Stomach (tissue), 9 donors: ENCODE measurements around the gene COL23A1. TPM values are rescaled to one million over a fixed set of nuclear protein-coding genes. Genes with fewer than 3 reads are reported as not detected.

ENCODE experiments used
- DNase-seq, 2 donors: peaks; one replicate each; pipeline versions ENCODE4 v3.0.0 to v3.0.0-alpha.2; 2013 to 2019
- H3K27ac ChIP-seq, 5 donors: fragments of 200-600 bp in 4 of 5; sonication (generic) in 4 of 5; one replicate each; pipeline ENCODE4 v1.5.1; 2013 to 2019; ENCODE audit warnings: mild to moderate bottlenecking in 1 of 5, moderate library complexity in 1 of 5
- H3K27me3 ChIP-seq, 3 donors: fragments of 200-600 bp; sonication (generic); one replicate each; pipeline ENCODE4 v1.5.1; 2017 to 2019; ENCODE audit warnings: mixed run types in 1 of 3
- H3K36me3 ChIP-seq, 4 donors: fragments of 200-600 bp; sonication (generic); 1 replicate in 3 of 4; 2 replicates in 1 of 4; pipeline ENCODE4 v1.5.1; 2016 to 2019
- H3K4me1 ChIP-seq, 4 donors: fragments of 200-600 bp; sonication (generic); one replicate each; pipeline ENCODE4 v1.5.1; 2016 to 2019
- H3K4me3 ChIP-seq, 4 donors: fragments of 200-600 bp; sonication (generic) in 3 of 4; one replicate each; pipeline ENCODE4 v1.5.1; 2016 to 2019; ENCODE audit warnings: mild to moderate bottlenecking in 1 of 4
- H3K9me3 ChIP-seq, 4 donors: fragments of 200-600 bp; sonication (generic); one replicate each; pipeline ENCODE4 v1.5.1; 2016 to 2019
- EP300 ChIP-seq: sonication (generic); formaldehyde crosslinking; IDR thresholded peaks from one replicate; pipeline ENCODE4 v1.6.1; 2017; ENCODE audit warnings: antibody characterized with exemption
- POLR2A ChIP-seq, 4 donors: fragments of 450-650 bp; IDR thresholded peaks; one replicate each; pipeline ENCODE4 v1.6.1; 2016; ENCODE audit warnings: antibody characterized with exemption in 4 of 4, control low read depth in 2 of 4, mild to moderate bottlenecking in 1 of 4, moderate library complexity in 1 of 4
- POLR2AphosphoS5 ChIP-seq, 3 donors: sonication (generic); formaldehyde crosslinking; IDR thresholded peaks; one replicate each; pipeline ENCODE4 v1.6.1; 2016; ENCODE audit warnings: antibody characterized with exemption in 3 of 3
- WGBS, 5 donors: extraction: QIAGEN DNeasy Blood & Tissue Kit in 3 of 5; methylation state at CpG; one replicate each; pipeline versions ENCODE4 v1.1.5 to v1.1.7; 2013 to 2018; 5-methylcytosine and 5-hydroxymethylcytosine counted together
- intact Hi-C: fragments of 100-400 bp; cut with DNase I; formaldehyde crosslinking; loops from one replicate; pipeline ENCODE4 v1.15.1; 2023; ENCODE audit warnings: low total_unique reads
- polyA plus RNA-seq, 3 donors: library from polyadenylated mRNA; stranded (reverse); fragments of 200-250 nt; gene quantifications; one replicate each; pipeline ENCODE4 v1.2.3, GENCODE V29; 2013
- total RNA-seq, 5 donors: library from RNA; depleted of rRNA; stranded (reverse); fragments of >200 nt; gene quantifications; one replicate each; pipeline versions ENCODE4 v1.1.0 to v1.2.3, GENCODE V29; 2014 to 2016
- TF ChIP-seq, protein P1 (sequence below), 7 experiments: fragments of 450-650 bp in 4 of 7; fragments of 200-600 bp in 3 of 7; sonication (generic) in 3 of 7; IDR thresholded peaks; one replicate each; pipeline ENCODE4 v1.5.1; 2016 to 2019; ENCODE audit warnings: antibody characterized with exemption in 7 of 7, control low read depth in 2 of 7, mild to moderate bottlenecking in 1 of 7
- donor health status: healthy with polysubstance abuse.
- donor health status: Bipolar disorder and iron deficiency.
- donor health status: healthy.

The COL23A1 gene
- total and polyA plus RNA-seq, 8 donors = under 0.01 to 7.0 (median 1.4) TPM

DNA sequence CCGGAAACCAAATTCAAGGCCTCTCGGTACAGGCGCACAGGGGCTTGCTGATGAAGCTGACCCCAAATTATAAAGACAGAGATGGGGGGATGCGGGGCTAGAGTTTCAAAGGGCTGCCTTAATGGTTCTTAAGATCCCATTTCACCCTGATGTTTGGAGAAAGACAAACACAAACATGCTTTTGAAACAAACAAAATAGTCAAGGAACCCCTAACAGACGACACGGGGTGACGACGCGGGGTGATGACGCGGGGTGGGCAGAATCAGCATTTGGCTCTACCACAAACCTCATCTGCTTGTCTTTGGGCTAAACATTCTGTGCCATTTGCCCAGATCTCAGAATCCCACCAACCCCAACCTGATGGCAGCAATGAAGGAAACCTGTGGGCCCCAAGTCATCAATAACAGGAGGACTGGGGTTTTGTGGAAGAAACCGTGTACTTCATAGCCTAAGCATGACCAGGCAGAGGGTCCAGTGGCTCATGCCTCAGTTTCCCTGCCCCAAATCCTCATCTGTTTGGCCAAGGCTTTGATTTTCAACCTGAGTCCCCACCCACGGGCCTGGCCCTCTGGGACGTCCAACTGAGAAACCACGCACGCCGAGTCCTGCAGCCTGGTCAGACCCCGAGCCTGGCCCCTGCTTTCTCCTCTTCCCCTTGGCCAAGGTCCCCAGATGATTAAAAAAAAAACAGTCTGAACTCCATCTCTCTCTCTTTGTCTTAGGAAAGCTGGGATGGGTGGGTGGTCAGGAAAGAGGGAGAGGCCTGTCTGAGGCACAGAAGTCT lies 148.5 kb downstream of the COL23A1 start:
- no peak for TF ChIP-seq EP300
- TF ChIP-seq, protein P1, sequence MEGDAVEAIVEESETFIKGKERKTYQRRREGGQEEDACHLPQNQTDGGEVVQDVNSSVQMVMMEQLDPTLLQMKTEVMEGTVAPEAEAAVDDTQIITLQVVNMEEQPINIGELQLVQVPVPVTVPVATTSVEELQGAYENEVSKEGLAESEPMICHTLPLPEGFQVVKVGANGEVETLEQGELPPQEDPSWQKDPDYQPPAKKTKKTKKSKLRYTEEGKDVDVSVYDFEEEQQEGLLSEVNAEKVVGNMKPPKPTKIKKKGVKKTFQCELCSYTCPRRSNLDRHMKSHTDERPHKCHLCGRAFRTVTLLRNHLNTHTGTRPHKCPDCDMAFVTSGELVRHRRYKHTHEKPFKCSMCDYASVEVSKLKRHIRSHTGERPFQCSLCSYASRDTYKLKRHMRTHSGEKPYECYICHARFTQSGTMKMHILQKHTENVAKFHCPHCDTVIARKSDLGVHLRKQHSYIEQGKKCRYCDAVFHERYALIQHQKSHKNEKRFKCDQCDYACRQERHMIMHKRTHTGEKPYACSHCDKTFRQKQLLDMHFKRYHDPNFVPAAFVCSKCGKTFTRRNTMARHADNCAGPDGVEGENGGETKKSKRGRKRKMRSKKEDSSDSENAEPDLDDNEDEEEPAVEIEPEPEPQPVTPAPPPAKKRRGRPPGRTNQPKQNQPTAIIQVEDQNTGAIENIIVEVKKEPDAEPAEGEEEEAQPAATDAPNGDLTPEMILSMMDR (IDR thresholded peaks at IDR 0.05) = no peak
- TF ChIP-seq POLR2AphosphoS5 (IDR thresholded peaks at IDR 0.05) = no peak
- no peak for TF ChIP-seq POLR2A (IDR thresholded peaks at IDR 0.05)
- no peak for DNase-seq
- intact Hi-C loops = no loop called here
- H3K27ac ChIP-seq = no peak overlapping the region
- H3K36me3 ChIP-seq = no peaks in the 10 kb centered on the region
- no peak overlapping the region for H3K4me3 ChIP-seq
- no peaks in the 10 kb centered on the region for H3K4me1 ChIP-seq
- 91 to 97% (median 94%) methylated on average over 18 of the region's 18 CpGs for WGBS, 5 donors
- no peaks in the 10 kb centered on the region for H3K9me3 ChIP-seq
- H3K27me3 ChIP-seq = no peaks in the 10 kb centered on the region

DNA sequence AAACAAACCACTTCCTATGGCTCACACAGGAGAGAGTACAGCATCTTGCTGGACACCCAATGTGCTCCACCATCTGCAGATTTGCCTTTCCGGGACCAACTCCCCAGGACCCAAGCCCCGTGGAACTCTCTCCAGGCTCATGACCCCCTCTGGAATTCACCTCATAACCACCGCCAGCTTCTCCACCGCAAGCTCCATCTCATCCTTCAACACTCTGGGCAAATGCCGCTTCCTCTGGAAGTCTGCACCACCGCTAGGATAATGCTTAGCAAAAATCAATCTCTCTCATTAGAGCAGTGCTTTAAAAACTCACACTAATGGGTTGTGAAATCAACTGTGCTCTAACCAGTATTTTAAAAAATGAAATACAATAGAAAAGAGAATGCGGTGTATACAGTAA lies 150.0 kb downstream of the COL23A1 start:
- intact Hi-C loops = no loop called here
- H3K27ac ChIP-seq = no peak overlapping the region
- no peaks in the 10 kb centered on the region for H3K9me3 ChIP-seq
- 80 to 94% (median 91%) methylated on average over 7 of the region's 7 CpGs for WGBS, 5 donors
- H3K4me3 ChIP-seq = no peak overlapping the region
- no peak for TF ChIP-seq EP300
- TF ChIP-seq POLR2A (IDR thresholded peaks at IDR 0.05) = no peak
- TF ChIP-seq POLR2AphosphoS5 (IDR thresholded peaks at IDR 0.05) = no peak
- TF ChIP-seq, protein P1 (IDR thresholded peaks at IDR 0.05) = no peak
- no peak for DNase-seq
- H3K4me1 ChIP-seq = no peaks in the 10 kb centered on the region
- peaks cover 0 to 6% (median 0%) of the 10 kb centered on the region in 3 donors for H3K27me3 ChIP-seq
- H3K36me3 ChIP-seq = no peaks in the 10 kb centered on the region

DNA sequence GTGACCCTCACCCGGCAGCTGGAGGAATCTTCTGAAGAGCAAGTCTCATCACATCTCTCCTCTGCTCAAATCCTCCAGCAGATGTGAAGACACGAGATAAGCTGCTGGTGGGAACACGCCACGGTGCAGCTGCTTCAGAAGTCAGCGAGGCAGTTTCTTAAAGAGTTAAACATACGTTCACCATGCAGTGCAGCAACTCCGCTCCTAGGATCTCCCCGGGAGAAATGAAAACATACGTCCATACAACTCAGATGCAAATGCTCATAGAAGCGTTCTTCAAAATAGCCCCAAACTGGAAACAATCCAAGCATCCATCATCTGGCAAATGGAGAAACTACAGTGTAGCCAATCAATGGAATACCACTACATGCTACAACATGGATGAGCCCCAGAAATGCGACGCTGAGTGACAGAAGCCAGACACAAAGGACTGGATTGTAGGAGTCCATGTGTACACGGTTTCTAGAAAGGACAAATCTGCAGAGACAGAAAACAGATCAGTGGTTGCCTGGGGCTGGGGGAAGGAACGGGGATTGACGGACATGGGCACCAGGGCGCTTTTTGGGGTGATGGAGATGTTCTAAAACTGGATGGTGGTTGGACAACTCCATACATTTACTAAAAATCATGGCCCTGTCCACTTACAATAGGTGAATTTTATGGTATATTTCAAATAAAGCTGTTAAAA lies 150.6 kb downstream of the COL23A1 start:
- intact Hi-C loops = no loop called here
- DNase-seq = no peak
- 56 to 79% (median 77%) methylated on average over 16 of the region's 16 CpGs for WGBS, 5 donors

DNA sequence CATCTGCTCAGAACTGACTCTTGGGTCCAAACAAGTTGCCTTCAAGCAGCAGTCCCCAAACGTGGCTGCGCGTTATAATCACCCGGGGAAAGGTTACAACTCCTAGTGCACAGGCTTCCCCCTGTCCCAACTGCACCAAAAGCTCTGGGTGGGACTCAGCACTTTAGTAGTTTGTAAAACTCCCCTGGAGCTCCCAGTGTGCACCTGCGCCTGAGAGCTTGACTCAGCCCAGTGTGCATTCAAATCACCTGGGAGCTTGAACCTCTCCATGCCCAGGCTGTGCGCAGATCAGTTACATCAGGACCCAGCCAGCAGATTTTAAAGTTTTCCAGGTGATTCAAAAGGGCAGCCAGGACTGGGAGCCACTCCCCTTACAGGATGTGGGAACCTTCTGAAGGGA lies 151.4 kb downstream of the COL23A1 start:
- H3K4me1 ChIP-seq = no peaks in the 10 kb centered on the region
- peaks cover 0 to 10% (median 0%) of the 10 kb centered on the region in 3 donors for H3K27me3 ChIP-seq
- no peak overlapping the region for H3K27ac ChIP-seq
- intact Hi-C loops = no loop called here
- H3K36me3 ChIP-seq = no peaks in the 10 kb centered on the region
- 76 to 83% (median 79%) methylated on average over 6 of the region's 6 CpGs for WGBS, 5 donors
- H3K9me3 ChIP-seq = no peaks in the 10 kb centered on the region
- DNase-seq = no peak
- TF ChIP-seq, protein P1 (IDR thresholded peaks at IDR 0.05) = no peak
- TF ChIP-seq POLR2AphosphoS5 (IDR thresholded peaks at IDR 0.05) (no peak), POLR2A (IDR thresholded peaks at IDR 0.05) (no peak), EP300 (no peak)
- H3K4me3 ChIP-seq = no peak overlapping the region

More for the DNA sequence above, 150.6 kb downstream of the COL23A1 start:
- H3K4me3 ChIP-seq = no peak overlapping the region
- peaks cover 0 to 7% (median 0%) of the 10 kb centered on the region in 3 donors for H3K27me3 ChIP-seq
- H3K4me1 ChIP-seq = no peaks in the 10 kb centered on the region
- H3K36me3 ChIP-seq = no peaks in the 10 kb centered on the region
- TF ChIP-seq POLR2A (IDR thresholded peaks at IDR 0.05) = no peak
- no peak for TF ChIP-seq POLR2AphosphoS5 (IDR thresholded peaks at IDR 0.05)
- TF ChIP-seq EP300 = no peak
- TF ChIP-seq, protein P1 (IDR thresholded peaks at IDR 0.05) = no peak
- no peak overlapping the region for H3K27ac ChIP-seq
- H3K9me3 ChIP-seq = no peaks in the 10 kb centered on the region
